Caco-2 (cell line): ENCODE measurements around the gene GALNT1. TPM values are rescaled to one million over a fixed set of nuclear protein-coding genes. Genes with fewer than 3 reads are reported as not detected.

Experiments used
- BruUV-seq: library from RNA; stranded (reverse); fragments of 400-500 nt; replicated peaks from 2 replicates; lab custom pipeline; 2021; lab: Mats Ljungman, UMichigan
- CTCF ChIA-PET: fragments of 300-600 bp; sonication (Branson Sonifier 250); formaldehyde crosslinking; loops from one replicate; lab custom pipeline; 2022; ENCODE audit warnings: antibody characterized with exemption; lab: Charles Lee
- POLR2A ChIA-PET: fragments of 300-600 bp; sonication (Branson Sonifier 250); formaldehyde crosslinking; loops from one replicate; lab custom pipeline; 2022; ENCODE audit warnings: antibody characterized with exemption; lab: Charles Lee
- DNase-seq, 2 experiments: peaks; one replicate each; pipeline versions ENCODE4 v3.0.0 to v3.0.0-alpha.2; 2020 to 2022
- H3K27me3 ChIP-seq: replicated peaks from 2 replicates; pipeline ENCODE4 v1.6.0; 2011; ENCODE audit warnings: low read length; ENCODE audit not compliant: control insufficient read depth, insufficient read depth
- H3K36me3 ChIP-seq: 2 replicates; pipeline ENCODE4 v1.5.1; 2011; ENCODE audit warnings: low read length; ENCODE audit not compliant: control insufficient read depth, insufficient read depth
- H3K4me1 ChIP-seq: fragments of 250-450 bp; sonication (Bioruptor Pico); 2 replicates; pipeline ENCODE4 v1.5.1; 2020; ENCODE audit warnings: mild to moderate bottlenecking
- H3K4me3 ChIP-seq: 2 replicates; pipeline ENCODE4 v1.5.1; 2011; ENCODE audit warnings: low read depth, mild to moderate bottlenecking, control low read depth, low read length
- H3K9me3 ChIP-seq: fragments of 250-450 bp; sonication (Bioruptor Pico); 2 replicates; pipeline ENCODE4 v1.5.1; 2020; ENCODE audit warnings: mild to moderate bottlenecking, moderate library complexity
- H3K27ac Mint-ChIP-seq: one replicate; pipeline ENCODE4 v1.8.0; 2022; ENCODE audit warnings: mixed read lengths; ENCODE audit not compliant: unreplicated experiment
- H3K27me3 Mint-ChIP-seq: one replicate; pipeline ENCODE4 v1.8.0; 2022; ENCODE audit warnings: mixed read lengths; ENCODE audit not compliant: insufficient read depth, unreplicated experiment
- H3K36me3 Mint-ChIP-seq: one replicate; pipeline ENCODE4 v1.8.0; 2022; ENCODE audit warnings: mild to moderate bottlenecking, mixed read lengths; ENCODE audit not compliant: insufficient read depth, unreplicated experiment
- H3K4me1 Mint-ChIP-seq: one replicate; pipeline ENCODE4 v1.8.0; 2022; ENCODE audit warnings: low read depth, mixed read lengths; ENCODE audit not compliant: unreplicated experiment
- H3K4me3 Mint-ChIP-seq: one replicate; pipeline ENCODE4 v1.8.0; 2022; ENCODE audit warnings: mild to moderate bottlenecking, moderate library complexity, mixed read lengths; ENCODE audit not compliant: unreplicated experiment
- H3K9me3 Mint-ChIP-seq: one replicate; pipeline ENCODE4 v1.8.0; 2022; ENCODE audit warnings: mixed read lengths; ENCODE audit not compliant: unreplicated experiment
- intact Hi-C: fragments of 100-400 bp; cut with micrococcal nuclease; formaldehyde crosslinking; loops from one replicate; pipeline ENCODE4 v1.10.0; 2022; ENCODE audit not compliant: unreplicated experiment
- total RNA-seq: library from RNA; stranded (reverse); gene quantifications from 2 replicates; pipeline ENCODE4 v1.2.3, GENCODE V29; 2022
- TF ChIP-seq, protein P1 (sequence below), 2 experiments: fragments of 200-600 bp in 1 of 2; IDR thresholded peaks; 1 replicate in 1 of 2; 2 replicates in 1 of 2; pipeline versions ENCODE4 v1.5.1 to v1.8.0; 2011 to 2022; ENCODE audit warnings: antibody characterized with exemption in 1 of 2, control low read depth in 1 of 2, inconsistent platforms in 1 of 2, low read depth in 1 of 2, low read length in 1 of 2, mild to moderate bottlenecking in 1 of 2, moderate library complexity in 1 of 2; ENCODE audit not compliant: insufficient read depth in 1 of 2, severe bottlenecking in 1 of 2, unreplicated experiment in 1 of 2

The GALNT1 gene
- total RNA-seq, 1 experiment from 2014 or later, result 53.6 TPM

DNA sequence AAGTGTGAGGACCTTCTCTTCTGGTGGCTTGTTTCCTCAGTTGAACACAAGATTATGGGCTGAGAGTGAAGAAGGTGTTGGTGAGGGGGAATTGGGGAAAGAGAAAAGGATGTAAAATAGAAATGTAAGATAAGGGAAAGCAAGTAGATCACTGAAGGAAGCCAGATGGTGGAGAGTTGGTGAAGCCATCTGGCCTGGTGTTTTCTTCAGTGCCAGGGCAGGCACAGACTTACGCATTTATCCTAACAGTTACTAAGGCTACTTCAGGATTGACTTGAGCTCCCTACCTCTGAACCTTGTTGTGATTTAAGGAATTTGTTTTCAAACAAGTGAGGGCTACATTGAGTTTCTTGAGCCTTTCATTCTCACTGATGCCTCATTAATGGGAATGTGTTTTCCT lies 113.8 kb downstream of the GALNT1 start:
- Histone ChIP-seq H3K4me3 (no peak overlapping the region), H3K27me3 (no peaks in the 10 kb centered on the region), H3K36me3 (no peaks in the 10 kb centered on the region), H3K9me3 (no peaks in the 10 kb centered on the region), H3K4me1 (no peaks in the 10 kb centered on the region)
- peaks cover 4% of the 10 kb centered on the region for H3K36me3 Mint-ChIP-seq
- TF ChIP-seq, protein P1, sequence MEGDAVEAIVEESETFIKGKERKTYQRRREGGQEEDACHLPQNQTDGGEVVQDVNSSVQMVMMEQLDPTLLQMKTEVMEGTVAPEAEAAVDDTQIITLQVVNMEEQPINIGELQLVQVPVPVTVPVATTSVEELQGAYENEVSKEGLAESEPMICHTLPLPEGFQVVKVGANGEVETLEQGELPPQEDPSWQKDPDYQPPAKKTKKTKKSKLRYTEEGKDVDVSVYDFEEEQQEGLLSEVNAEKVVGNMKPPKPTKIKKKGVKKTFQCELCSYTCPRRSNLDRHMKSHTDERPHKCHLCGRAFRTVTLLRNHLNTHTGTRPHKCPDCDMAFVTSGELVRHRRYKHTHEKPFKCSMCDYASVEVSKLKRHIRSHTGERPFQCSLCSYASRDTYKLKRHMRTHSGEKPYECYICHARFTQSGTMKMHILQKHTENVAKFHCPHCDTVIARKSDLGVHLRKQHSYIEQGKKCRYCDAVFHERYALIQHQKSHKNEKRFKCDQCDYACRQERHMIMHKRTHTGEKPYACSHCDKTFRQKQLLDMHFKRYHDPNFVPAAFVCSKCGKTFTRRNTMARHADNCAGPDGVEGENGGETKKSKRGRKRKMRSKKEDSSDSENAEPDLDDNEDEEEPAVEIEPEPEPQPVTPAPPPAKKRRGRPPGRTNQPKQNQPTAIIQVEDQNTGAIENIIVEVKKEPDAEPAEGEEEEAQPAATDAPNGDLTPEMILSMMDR (IDR thresholded peaks at IDR 0.05; ENCODE audit: insufficient read depth in 1 of 2, low read depth in 1 of 2, low read length in 1 of 2, severe bottlenecking in 1 of 2, unreplicated experiment in 1 of 2), result no peak
- H3K9me3 Mint-ChIP-seq, result no peaks in the 10 kb centered on the region
- no peak for DNase-seq
- ChIA-PET CTCF (no interaction called here), POLR2A (no interaction called here)
- H3K27me3 Mint-ChIP-seq, result no peaks in the 10 kb centered on the region
- no peak overlapping the region for H3K4me3 Mint-ChIP-seq
- H3K27ac Mint-ChIP-seq, result no peak overlapping the region
- H3K4me1 Mint-ChIP-seq, result no peaks in the 10 kb centered on the region
- intact Hi-C loops, result no loop called here
- no TSS peak for BruUV-seq

- Mint-ChIP-seq H3K27me3 (no peaks in the 10 kb centered on the region), H3K36me3 (peaks cover 4% of the 10 kb centered on the region), H3K9me3 (no peaks in the 10 kb centered on the region), H3K4me1 (no peaks in the 10 kb centered on the region), H3K27ac (no peak overlapping the region), H3K4me3 (no peak overlapping the region)
- ChIA-PET CTCF (no interaction called here), POLR2A (no interaction called here)
- H3K4me3 ChIP-seq, result no peak overlapping the region
- intact Hi-C loops, result no loop called here
- H3K27me3 ChIP-seq, result no peaks in the 10 kb centered on the region
- DNase-seq, result no peak
- no peaks in the 10 kb centered on the region for H3K4me1 ChIP-seq
- no peaks in the 10 kb centered on the region for H3K36me3 ChIP-seq
- BruUV-seq, result no TSS peak
- TF ChIP-seq, protein P1 (IDR thresholded peaks at IDR 0.05; ENCODE audit: insufficient read depth in 1 of 2, low read depth in 1 of 2, low read length in 1 of 2, severe bottlenecking in 1 of 2, unreplicated experiment in 1 of 2), result no peak
- no peaks in the 10 kb centered on the region for H3K9me3 ChIP-seq
These were observed 114.3 kb downstream of the GALNT1 start for GRCh38 chr18:35695803-35696202.

DNA sequence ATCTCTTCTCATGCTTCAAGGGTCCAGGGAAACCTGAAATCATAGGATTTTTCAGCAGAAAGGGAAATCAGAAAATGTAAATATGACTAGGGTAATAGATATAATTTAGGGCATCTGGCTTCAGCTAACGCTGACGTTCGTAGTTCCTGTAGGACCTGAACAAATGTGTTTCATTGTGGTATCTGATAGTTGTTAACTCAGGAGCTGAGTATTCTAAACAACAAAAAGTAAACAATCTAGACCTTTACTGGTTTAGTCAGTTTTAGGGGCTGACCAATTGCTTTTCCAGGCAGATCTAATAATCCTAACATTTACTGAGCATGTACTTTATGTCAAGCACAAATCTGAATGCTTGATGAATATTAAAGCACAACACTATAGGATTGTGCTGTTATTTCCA lies 114.8 kb downstream of the GALNT1 start:
- Mint-ChIP-seq H3K27ac (no peak overlapping the region), H3K4me1 (no peaks in the 10 kb centered on the region), H3K27me3 (no peaks in the 10 kb centered on the region), H3K4me3 (no peak overlapping the region), H3K36me3 (peaks cover 4% of the 10 kb centered on the region), H3K9me3 (no peaks in the 10 kb centered on the region)
- Histone ChIP-seq H3K27me3 (no peaks in the 10 kb centered on the region), H3K4me3 (no peak overlapping the region), H3K9me3 (no peaks in the 10 kb centered on the region), H3K4me1 (no peaks in the 10 kb centered on the region), H3K36me3 (no peaks in the 10 kb centered on the region)
- DNase-seq, result no peak
- intact Hi-C loops, result no loop called here
- POLR2A ChIA-PET, result no interaction called here
- CTCF ChIA-PET, result no interaction called here
- BruUV-seq, result no TSS peak
- TF ChIP-seq, protein P1 (IDR thresholded peaks at IDR 0.05; ENCODE audit: insufficient read depth in 1 of 2, low read depth in 1 of 2, low read length in 1 of 2, severe bottlenecking in 1 of 2, unreplicated experiment in 1 of 2), result no peak
